HepG2 (cell line): Measurements from ENCODE around the gene ANKRD13D. TPM values are rescaled to one million over a fixed set of nuclear protein-coding genes. Genes with fewer than 3 reads are reported as not detected.

Source experiments
- ATAC-seq: fragments of 200-7000 bp; cut with Tn5 transposase; 3 replicates; pipeline ENCODE4 v1.9.1; 2020; ENCODE audit warnings: mild to moderate bottlenecking, moderate library complexity
- BruUV-seq: library from RNA; stranded (reverse); fragments of 400-500 nt; replicated peaks from 2 replicates; lab custom pipeline; 2021; lab: Mats Ljungman, UMichigan
- CTCF ChIA-PET: fragments of 300-600 bp; formaldehyde crosslinking; extraction: SDS; loops from one replicate; lab custom pipeline; 2021; ENCODE audit warnings: low total read pairs, inconsistent platforms, low intra/inter-chr PET ratio; lab: Yijun Ruan, JAX
- POLR2A ChIA-PET: fragments of 350-600 bp; sonication (Branson Sonifier 250); formaldehyde crosslinking; loops from one replicate; lab custom pipeline; 2020; ENCODE audit warnings: antibody characterized with exemption, inconsistent platforms; lab: Yijun Ruan, JAX
- DNase-seq: peaks from one replicate; pipeline ENCODE4 v3.0.0-alpha.2; 2015; ENCODE audit warnings: low spot score
- FAIRE-seq: peaks from 3 replicates; lab custom pipeline; 2011; peaks lifted over from hg19 to GRCh38; lab: Jason Lieb, UNC
- H2AFZ ChIP-seq: one replicate; pipeline ENCODE4 v1.6.1; 2011; ENCODE audit warnings: low read length, inconsistent platforms
- H3K27ac ChIP-seq: fragments of 300-600 bp; 3 replicates; pipeline ENCODE4 v1.8.0; 2011; ENCODE audit warnings: mixed run types, mild to moderate bottlenecking, mixed read lengths, low read length, inconsistent platforms; ENCODE audit not compliant: insufficient read depth; ENCODE audit errors: extremely low read length
- H3K27me3 ChIP-seq, 2 experiments: fragments of 200-600 bp in 1 of 2; 2 replicates in 1 of 2; 3 replicates in 1 of 2; pipeline versions ENCODE4 v1.6.0 to v1.8.0; 2011; ENCODE audit warnings: low read length in 2 of 2, mild to moderate bottlenecking in 2 of 2, moderate library complexity in 2 of 2, inconsistent platforms in 1 of 2; ENCODE audit not compliant: insufficient read depth in 2 of 2, control insufficient read depth in 1 of 2
- H3K36me3 ChIP-seq, 2 experiments: fragments of 200-600 bp in 1 of 2; replicated peaks in 1 of 2; 2 replicates in 1 of 2; 3 replicates in 1 of 2; pipeline versions ENCODE4 v1.5.1 to v1.8.0; 2011; ENCODE audit warnings: low read length in 2 of 2, inconsistent platforms in 1 of 2; ENCODE audit not compliant: insufficient read depth in 2 of 2, control insufficient read depth in 1 of 2
- H3K4me1 ChIP-seq: 2 replicates; pipeline ENCODE4 v1.5.1; 2012; ENCODE audit warnings: low read length, inconsistent platforms; ENCODE audit not compliant: insufficient read depth
- H3K4me2 ChIP-seq: 2 replicates; pipeline ENCODE4 v1.6.0; 2011; ENCODE audit warnings: low read depth, low read length, inconsistent platforms
- H3K4me3 ChIP-seq, 3 experiments: fragments of 200-600 bp in 1 of 3; sonication (generic), shearing (Covaris generic) in 1 of 3; replicated peaks in 1 of 3; 2 replicates each; pipeline ENCODE4 v1.5.1; 2011 to 2016; ENCODE audit warnings: low read length in 3 of 3, inconsistent platforms in 2 of 3, low read depth in 2 of 3, mild to moderate bottlenecking in 2 of 3, control low read depth in 1 of 3, mixed read lengths in 1 of 3; ENCODE audit not compliant: insufficient read depth in 1 of 3
- H3K79me2 ChIP-seq: one replicate; pipeline ENCODE4 v1.6.1; 2011; ENCODE audit warnings: low read length, inconsistent platforms; ENCODE audit not compliant: insufficient read depth
- H3K9ac ChIP-seq: 2 replicates; pipeline ENCODE4 v1.6.0; 2011; ENCODE audit warnings: mild to moderate bottlenecking, low read depth, low read length, inconsistent platforms; ENCODE audit not compliant: insufficient read depth
- H3K9me3 ChIP-seq: 2 replicates; pipeline ENCODE4 v1.5.1; 2012; ENCODE audit warnings: mild to moderate bottlenecking, low read length
- H4K20me1 ChIP-seq: 2 replicates; pipeline ENCODE4 v1.6.0; 2011; ENCODE audit warnings: inconsistent platforms, mild to moderate bottlenecking, low read length, moderate library complexity; ENCODE audit not compliant: insufficient read depth
- CSRNP2 ChIP-seq: sonication (generic); formaldehyde crosslinking; conservative IDR thresholded peaks from 2 replicates; pipeline ENCODE4 v1.8.0; 2022; ENCODE audit warnings: low read depth, missing genetic modification reagents
- FOXA3 ChIP-seq: IDR thresholded peaks from 2 replicates; pipeline ENCODE4 v1.6.1; 2016; ENCODE audit warnings: missing genetic modification reagents, missing compliant biosample characterization
- JARID2 ChIP-seq: sonication (generic); formaldehyde crosslinking; IDR thresholded peaks from 2 replicates; pipeline ENCODE4 v1.8.1; 2023; ENCODE audit warnings: missing genetic modification reagents, inconsistent platforms; ENCODE audit not compliant: insufficient replicate concordance
- KAT7 ChIP-seq: IDR thresholded peaks from 2 replicates; pipeline ENCODE4 v1.6.1; 2018; ENCODE audit warnings: borderline replicate concordance, missing compliant biosample characterization
- PATZ1 ChIP-seq: sonication (generic); formaldehyde crosslinking; IDR thresholded peaks from 2 replicates; pipeline ENCODE4 v1.4.0; 2020; ENCODE audit warnings: missing genetic modification reagents
- RAD51 ChIP-seq: fragments of 450-650 bp; IDR thresholded peaks from 2 replicates; pipeline ENCODE4 v1.6.1; 2016; ENCODE audit warnings: borderline replicate concordance
- SUZ12 ChIP-seq: fragments of 150-350 bp; IDR thresholded peaks from 2 replicates; pipeline ENCODE4 v1.6.1; 2014; ENCODE audit warnings: low read depth, low read length
- TBP ChIP-seq: sonication (generic); formaldehyde crosslinking; IDR thresholded peaks from 2 replicates; pipeline ENCODE4 v1.5.0; 2020; ENCODE audit warnings: missing genetic modification reagents
- WIZ ChIP-seq: sonication (generic); formaldehyde crosslinking; IDR thresholded peaks from 2 replicates; pipeline ENCODE4 v1.5.1; 2020; ENCODE audit warnings: mild to moderate bottlenecking, missing genetic modification reagents
- ZFP1 ChIP-seq: IDR thresholded peaks from 2 replicates; pipeline ENCODE4 v1.6.1; 2016
- ZNF256 ChIP-seq: sonication (generic); formaldehyde crosslinking; conservative IDR thresholded peaks from 2 replicates; pipeline ENCODE4 v1.4.0; 2020; ENCODE audit warnings: missing genetic modification reagents
- ZNF460 ChIP-seq: sonication (generic); formaldehyde crosslinking; IDR thresholded peaks from 2 replicates; pipeline ENCODE4 v1.5.1; 2020; ENCODE audit warnings: missing genetic modification reagents, mild to moderate bottlenecking, borderline replicate concordance
- ZNF619 ChIP-seq: sonication (generic); formaldehyde crosslinking; IDR thresholded peaks from 2 replicates; pipeline ENCODE4 v1.4.0; 2020; ENCODE audit warnings: mild to moderate bottlenecking, missing genetic modification reagents
- ZNF724P ChIP-seq: sonication (generic); formaldehyde crosslinking; IDR thresholded peaks from 2 replicates; pipeline ENCODE4 v1.8.0; 2022; ENCODE audit warnings: missing genetic modification reagents, borderline replicate concordance
- ZSCAN5A ChIP-seq: sonication (generic); formaldehyde crosslinking; IDR thresholded peaks from 2 replicates; pipeline ENCODE4 v1.8.0; 2022; ENCODE audit warnings: mild to moderate bottlenecking, missing genetic modification reagents, borderline replicate concordance
- WGBS: methylation state at CpG from one replicate; pipeline ENCODE4 v1.1.6; 2017; ENCODE audit warnings: low lambda C conversion rate; 5-methylcytosine and 5-hydroxymethylcytosine counted together
- in situ Hi-C: cut with HindIII; loops from 2 replicates; pipeline ENCODE4 v1.10.0; 2017; ENCODE audit warnings: low pct_unique_long_range_greater_than_20kb; ENCODE audit not compliant: extremely low pct_ligation_motif_present
- intact Hi-C: fragments of 100-400 bp; cut with micrococcal nuclease; formaldehyde crosslinking; loops from one replicate; pipeline ENCODE4 v1.10.0; 2022; ENCODE audit not compliant: unreplicated experiment
- polyA plus RNA-seq, 8 experiments: library from polyadenylated mRNA; depleted of rRNA in 3 of 8; stranded (reverse) in 7 of 8; unstranded in 1 of 8; fragments of >200 nt; fragmentation: Illumina TruSeq in 4 of 8; extraction: Trizol in 4 of 8; gene quantifications; 2 replicates each; pipeline versions ENCODE4 v1.2.1 to v1.2.3, GENCODE V29; 2011 to 2016; ENCODE audit warnings: low read depth in 4 of 8, missing spikeins in 1 of 8, mixed read lengths in 1 of 8; ENCODE audit not compliant: insufficient read depth in 1 of 8
- total RNA-seq, 5 experiments: library from RNA; depleted of rRNA; stranded (reverse); fragments of >200 nt; fragmentation: Illumina TruSeq; extraction: Trizol; gene quantifications; 2 replicates each; pipeline ENCODE4 v1.2.3, GENCODE V29; 2016; ENCODE audit warnings: low read depth in 1 of 5
- TF ChIP-seq, protein P1 (sequence below): IDR thresholded peaks from 2 replicates; pipeline ENCODE4 v1.6.1; 2018; ENCODE audit warnings: missing genetic modification reagents

Gene ANKRD13D
- total and polyA plus RNA-seq, 2 of the 13 experiments (the other 11 are each of a cell fraction or from before 2014, with no cell fraction given): 18.6 to 27.3 TPM

- Histone ChIP-seq H2AFZ (no peak overlapping the region), H3K36me3 (peaks cover 9 to 24% of the 10 kb centered on the region in 2 experiments; a peak in 4 of 5 replicates), H3K9me3 (no peaks in the 10 kb centered on the region), H4K20me1 (no peaks in the 10 kb centered on the region), H3K27me3 (no peaks in the 10 kb centered on the region), H3K27ac (peak overlapping the region; percentile 61), H3K4me3 (peak overlapping the region; percentile 89 to 98 (median 90)), H3K79me2 (peaks cover 5% of the 10 kb centered on the region), H3K4me2 (peak overlapping the region; percentile 82), H3K4me1 (peaks cover 20% of the 10 kb centered on the region), H3K9ac (peak overlapping the region; percentile 87)
- ATAC-seq: peak; percentile 50
- no CpG with 5 or more reads among the region's 43 CpGs for WGBS
- no peak for FAIRE-seq
- POLR2A ChIA-PET: interaction anchor here (1.0 to 3.8 kb wide), 10 partner anchors 8 to 98 kb away, joined by 3 to 66 read pairs (median 6); partner anchors contain the start of genes ANKRD13D, CLCF1, POLD4 and PPP1CA
- in situ Hi-C loops (no loop called here), intact Hi-C loops (loop anchor here (5.0 kb wide), 1 partner anchor 42 kb away; no protein-coding TSS in a partner anchor)
- BruUV-seq: no TSS peak
- CTCF ChIA-PET: no interaction called here
- no peak for DNase-seq
- TF ChIP-seq CSRNP2 (no peak), WIZ (CRISPR knock-in tag) (0 out of 2 replicates have a peak, but pooled peaks have one; percentile 35), ZFP1 (CRISPR knock-in tag) (no peak), ZSCAN5A (CRISPR knock-in tag) (no peak), FOXA3 (CRISPR knock-in tag) (no peak), PATZ1 (CRISPR knock-in tag) (peak; percentile 66), KAT7 (CRISPR knock-in tag) (no peak), ZNF460 (CRISPR knock-in tag) (no peak), SUZ12 (no peak), ZNF256 (CRISPR knock-in tag) (no peak), ZNF724P (CRISPR knock-in tag) (no peak), JARID2 (CRISPR knock-in tag) (no peak), TBP (no peak), ZNF619 (CRISPR knock-in tag) (0 out of 2 replicates have a peak, but pooled peaks have one; percentile 40), RAD51 (no peak)
- TF ChIP-seq, protein P1, sequence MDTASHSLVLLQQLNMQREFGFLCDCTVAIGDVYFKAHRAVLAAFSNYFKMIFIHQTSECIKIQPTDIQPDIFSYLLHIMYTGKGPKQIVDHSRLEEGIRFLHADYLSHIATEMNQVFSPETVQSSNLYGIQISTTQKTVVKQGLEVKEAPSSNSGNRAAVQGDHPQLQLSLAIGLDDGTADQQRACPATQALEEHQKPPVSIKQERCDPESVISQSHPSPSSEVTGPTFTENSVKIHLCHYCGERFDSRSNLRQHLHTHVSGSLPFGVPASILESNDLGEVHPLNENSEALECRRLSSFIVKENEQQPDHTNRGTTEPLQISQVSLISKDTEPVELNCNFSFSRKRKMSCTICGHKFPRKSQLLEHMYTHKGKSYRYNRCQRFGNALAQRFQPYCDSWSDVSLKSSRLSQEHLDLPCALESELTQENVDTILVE (CRISPR knock-in tag): no peak
Observed at GRCh38 chr11:67303835-67304411, 14.8 kb downstream of the ANKRD13D start.
